HL-60 (cell line): Measurements from ENCODE around the gene CRYZL1.
"Not testable (repeated sequence)": the region's sequence is repeated elsewhere in the genome, so short reads cannot be mapped to it uniquely, and the experiment has no call there.

Experiments
- DNase-seq, 2 experiments: peaks; one replicate each; pipeline ENCODE4 v3.0.0-alpha.2; 2010 to 2020; ENCODE audit warnings: low read depth in 1 of 2, low spot score in 1 of 2
- H3K27ac ChIP-seq: fragments of 250-450 bp; sonication (Bioruptor Pico); replicated peaks from 2 replicates; pipeline ENCODE4 v1.5.1; 2020; ENCODE audit warnings: mild to moderate bottlenecking, moderate library complexity
- H3K27me3 ChIP-seq: fragments of 250-450 bp; sonication (Bioruptor Pico); 2 replicates; pipeline ENCODE4 v1.5.1; 2021; ENCODE audit warnings: mild to moderate bottlenecking, moderate library complexity; ENCODE audit not compliant: insufficient read depth, poor library complexity, severe bottlenecking
- H3K4me3 ChIP-seq: replicated peaks from 2 replicates; pipeline ENCODE4 v1.5.1; 2011; ENCODE audit warnings: mild to moderate bottlenecking, control low read depth, low read length; ENCODE audit not compliant: insufficient read depth
- CTCF ChIP-seq: IDR thresholded peaks from one replicate; pipeline ENCODE4 v1.5.1; 2011; ENCODE audit warnings: low read length, control low read depth, inconsistent platforms; ENCODE audit not compliant: insufficient read depth
- GABPA ChIP-seq: IDR thresholded peaks from 2 replicates; pipeline ENCODE4 v1.6.1; 2012; ENCODE audit warnings: low read depth
- POLR2AphosphoS5 ChIP-seq: IDR thresholded peaks from 2 replicates; pipeline ENCODE4 v1.6.1; 2012; ENCODE audit warnings: low read depth
- REST ChIP-seq: IDR thresholded peaks from 2 replicates; pipeline ENCODE4 v1.6.1; 2012; ENCODE audit warnings: low read depth; ENCODE audit not compliant: insufficient replicate concordance
- SPI1 ChIP-seq: IDR thresholded peaks from 2 replicates; pipeline ENCODE4 v1.6.1; 2012; ENCODE audit warnings: low read depth, mild to moderate bottlenecking, borderline replicate concordance

Gene CRYZL1

GRCh38 chr21:33677450-33677849, 35.9 kb upstream of the CRYZL1 start:
- no peak for TF ChIP-seq SPI1
- no peak overlapping the region for H3K4me3 ChIP-seq
- no peak for DNase-seq

GRCh38 chr21:33676666-33677065, 35.1 kb upstream of the CRYZL1 start:
- not testable (repeated sequence) for DNase-seq, H3K4me3 ChIP-seq, H3K27ac ChIP-seq, H3K27me3 ChIP-seq

More at GRCh38 chr21:33677450-33677849, 35.9 kb upstream of the CRYZL1 start:
- no peak overlapping the region for H3K27ac ChIP-seq
- no peaks in the 10 kb centered on the region for H3K27me3 ChIP-seq

GRCh38 chr21:33674226-33674625, 32.7 kb upstream of the CRYZL1 start:
- no peak overlapping the region for H3K27ac ChIP-seq
- TF ChIP-seq GABPA (no peak), POLR2AphosphoS5 (no peak), CTCF (no peak), SPI1 (no peak), REST (no peak)
- H3K27me3 ChIP-seq: no peaks in the 10 kb centered on the region
- no peak overlapping the region for H3K4me3 ChIP-seq
- no peak for DNase-seq

GRCh38 chr21:33673473-33673872, 31.9 kb upstream of the CRYZL1 start:
- Histone ChIP-seq H3K4me3 (no peak overlapping the region), H3K27me3 (no peaks in the 10 kb centered on the region), H3K27ac (no peak overlapping the region)
- no peak for DNase-seq
- no peak for TF ChIP-seq CTCF
- TF ChIP-seq GABPA: no peak
- TF ChIP-seq REST: no peak
- no peak for TF ChIP-seq POLR2AphosphoS5
- no peak for TF ChIP-seq SPI1

- Histone ChIP-seq H3K4me3 (no peak overlapping the region), H3K27ac (no peak overlapping the region), H3K27me3 (no peaks in the 10 kb centered on the region)
- DNase-seq: no peak
- TF ChIP-seq POLR2AphosphoS5 (no peak), REST (no peak), GABPA (no peak), SPI1 (no peak), CTCF (no peak)
Observed at GRCh38 chr21:33670076-33670978, 28.8 kb upstream of the CRYZL1 start.
